ENCODE results near the gene GIPR.
A peak's percentile ranks its signal among the peaks of the same experiment; 100 is the strongest.

The GIPR gene, protein sequence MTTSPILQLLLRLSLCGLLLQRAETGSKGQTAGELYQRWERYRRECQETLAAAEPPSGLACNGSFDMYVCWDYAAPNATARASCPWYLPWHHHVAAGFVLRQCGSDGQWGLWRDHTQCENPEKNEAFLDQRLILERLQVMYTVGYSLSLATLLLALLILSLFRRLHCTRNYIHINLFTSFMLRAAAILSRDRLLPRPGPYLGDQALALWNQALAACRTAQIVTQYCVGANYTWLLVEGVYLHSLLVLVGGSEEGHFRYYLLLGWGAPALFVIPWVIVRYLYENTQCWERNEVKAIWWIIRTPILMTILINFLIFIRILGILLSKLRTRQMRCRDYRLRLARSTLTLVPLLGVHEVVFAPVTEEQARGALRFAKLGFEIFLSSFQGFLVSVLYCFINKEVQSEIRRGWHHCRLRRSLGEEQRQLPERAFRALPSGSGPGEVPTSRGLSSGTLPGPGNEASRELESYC

DNA sequence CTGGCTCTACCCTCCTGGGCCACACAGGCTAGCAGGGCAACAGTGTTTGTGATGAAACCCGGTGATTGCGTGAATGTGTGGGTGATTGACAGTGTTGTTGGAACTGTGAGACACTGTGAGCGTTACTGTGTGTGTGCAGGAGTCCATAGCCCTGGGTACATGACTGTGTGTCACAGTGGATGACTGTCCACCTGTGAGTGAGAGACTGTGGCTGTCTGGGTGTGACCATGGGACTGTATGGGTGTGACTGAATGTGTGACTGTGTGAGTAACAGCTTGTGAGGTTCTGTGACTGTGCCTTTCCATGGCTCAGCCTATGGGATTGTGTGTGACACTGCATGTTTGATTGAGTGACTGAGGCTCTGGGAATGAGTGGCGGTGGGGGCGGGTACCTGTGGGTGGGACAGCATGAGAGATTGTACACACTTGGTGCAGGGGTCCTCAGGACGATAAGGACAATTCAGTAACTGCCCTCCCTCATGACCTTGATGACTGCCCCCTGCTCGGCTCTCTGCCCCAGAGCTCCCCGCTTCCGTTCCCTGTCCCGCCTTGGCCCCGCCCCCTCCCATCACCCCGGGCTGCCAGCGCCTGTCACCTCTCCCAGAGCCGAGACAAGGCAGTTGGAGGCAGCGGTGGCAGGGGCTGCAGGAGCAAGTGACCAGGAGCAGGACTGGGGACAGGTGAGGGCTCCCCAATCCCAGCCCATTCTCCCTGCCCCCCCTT lies at the start of gene GIPR:
Gene GIPR (plus strand): TSS at position 602 of the 722 bp plus-strand sequence. CDS start 1,300 bp downstream, outside the sequence.
- H4K20me1 ChIP-seq (ENCODE audit: control insufficient read depth, insufficient read depth, low read depth, low read length), result no peaks in the 10 kb centered on the region
- H3K4me3 ChIP-seq (ENCODE audit: low read length), result peak within 1 kb of the TSS; percentile 90
- H3K79me2 ChIP-seq (ENCODE audit: control insufficient read depth, low read length), result no peaks in the 10 kb centered on the region
- H3F3A ChIP-seq (ENCODE audit: control insufficient read depth, insufficient read depth), result peaks cover 16% of the 10 kb centered on the region
- no peaks in the 10 kb centered on the region for H3K36me3 ChIP-seq (ENCODE audit: control insufficient read depth, low read length)
- H3K9me2 ChIP-seq (replicated peaks; ENCODE audit: control insufficient read depth, low read length), result no peaks in the 10 kb centered on the region
- H3K4me1 ChIP-seq (ENCODE audit: control insufficient read depth, low read length), result peaks cover 46% of the 10 kb centered on the region
- peak within 1 kb of the TSS; percentile 19; the same call in 1 of the 2 replicates for H3K27ac ChIP-seq (ENCODE audit: low read depth, low read length)
- no peak for TF ChIP-seq EZH2phosphoT487 (IDR thresholded peaks at IDR 0.05; ENCODE audit: borderline replicate concordance, low read length)
- TF ChIP-seq, protein P1, sequence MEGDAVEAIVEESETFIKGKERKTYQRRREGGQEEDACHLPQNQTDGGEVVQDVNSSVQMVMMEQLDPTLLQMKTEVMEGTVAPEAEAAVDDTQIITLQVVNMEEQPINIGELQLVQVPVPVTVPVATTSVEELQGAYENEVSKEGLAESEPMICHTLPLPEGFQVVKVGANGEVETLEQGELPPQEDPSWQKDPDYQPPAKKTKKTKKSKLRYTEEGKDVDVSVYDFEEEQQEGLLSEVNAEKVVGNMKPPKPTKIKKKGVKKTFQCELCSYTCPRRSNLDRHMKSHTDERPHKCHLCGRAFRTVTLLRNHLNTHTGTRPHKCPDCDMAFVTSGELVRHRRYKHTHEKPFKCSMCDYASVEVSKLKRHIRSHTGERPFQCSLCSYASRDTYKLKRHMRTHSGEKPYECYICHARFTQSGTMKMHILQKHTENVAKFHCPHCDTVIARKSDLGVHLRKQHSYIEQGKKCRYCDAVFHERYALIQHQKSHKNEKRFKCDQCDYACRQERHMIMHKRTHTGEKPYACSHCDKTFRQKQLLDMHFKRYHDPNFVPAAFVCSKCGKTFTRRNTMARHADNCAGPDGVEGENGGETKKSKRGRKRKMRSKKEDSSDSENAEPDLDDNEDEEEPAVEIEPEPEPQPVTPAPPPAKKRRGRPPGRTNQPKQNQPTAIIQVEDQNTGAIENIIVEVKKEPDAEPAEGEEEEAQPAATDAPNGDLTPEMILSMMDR (IDR thresholded peaks at IDR 0.05; ENCODE audit: low read depth, low read length, poor library complexity, severe bottlenecking), result no peak
- H3K4me2 ChIP-seq (ENCODE audit: low read length), result peak within 1 kb of the TSS; percentile 99
- H3K9me3 ChIP-seq (ENCODE audit: control insufficient read depth, insufficient read depth, low read length), result no peaks in the 10 kb centered on the region
- peaks cover 5% of the 10 kb centered on the region; the same call in 1 of the 2 replicates for H3K27me3 ChIP-seq (ENCODE audit: control insufficient read depth, low read length)

DNA sequence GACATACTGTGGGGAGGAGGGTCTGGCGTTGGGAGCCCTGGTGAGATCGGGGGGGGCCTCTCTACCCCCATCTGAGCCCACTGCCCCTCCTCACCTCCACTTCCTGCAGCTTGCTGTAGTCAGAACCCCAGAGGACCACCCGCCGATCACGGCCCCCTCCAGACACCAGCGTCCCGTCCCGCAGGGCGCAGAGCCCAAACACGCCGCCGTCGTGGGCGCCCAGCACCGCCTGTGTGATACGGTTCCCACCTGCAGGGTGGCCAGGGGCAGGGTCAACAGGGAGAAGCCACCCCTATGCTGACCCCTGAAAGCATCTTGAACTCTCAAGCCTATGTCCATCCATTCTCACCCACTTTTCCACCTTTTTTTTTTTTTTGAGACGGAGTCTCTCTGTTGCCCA lies 46.6 kb upstream of the GIPR start:
- no peak overlapping the region for H3K4me3 ChIP-seq (ENCODE audit: low read length)
- no peak overlapping the region for H3K27ac ChIP-seq (ENCODE audit: low read depth, low read length)
- H3F3A ChIP-seq (ENCODE audit: control insufficient read depth, insufficient read depth), result no peaks in the 10 kb centered on the region
- no peaks in the 10 kb centered on the region for H3K79me2 ChIP-seq (ENCODE audit: control insufficient read depth, low read length)
- peaks cover 11% of the 10 kb centered on the region; the same call in 1 of the 2 replicates for H3K36me3 ChIP-seq (ENCODE audit: control insufficient read depth, low read length)
- no peak overlapping the region for H3K4me2 ChIP-seq (ENCODE audit: low read length)
- no peaks in the 10 kb centered on the region for H3K27me3 ChIP-seq (ENCODE audit: control insufficient read depth, low read length)
- no peaks in the 10 kb centered on the region for H4K20me1 ChIP-seq (ENCODE audit: control insufficient read depth, insufficient read depth, low read depth, low read length)
- H3K9me2 ChIP-seq (replicated peaks; ENCODE audit: control insufficient read depth, low read length), result no peaks in the 10 kb centered on the region
- H3K9me3 ChIP-seq (ENCODE audit: control insufficient read depth, insufficient read depth, low read length), result no peaks in the 10 kb centered on the region
- peaks cover 3% of the 10 kb centered on the region for H3K4me1 ChIP-seq (ENCODE audit: control insufficient read depth, low read length)
- TF ChIP-seq, protein P1 (IDR thresholded peaks at IDR 0.05; ENCODE audit: low read depth, low read length, poor library complexity, severe bottlenecking), result no peak
- no peak for TF ChIP-seq EZH2phosphoT487 (IDR thresholded peaks at IDR 0.05; ENCODE audit: borderline replicate concordance, low read length)

DNA sequence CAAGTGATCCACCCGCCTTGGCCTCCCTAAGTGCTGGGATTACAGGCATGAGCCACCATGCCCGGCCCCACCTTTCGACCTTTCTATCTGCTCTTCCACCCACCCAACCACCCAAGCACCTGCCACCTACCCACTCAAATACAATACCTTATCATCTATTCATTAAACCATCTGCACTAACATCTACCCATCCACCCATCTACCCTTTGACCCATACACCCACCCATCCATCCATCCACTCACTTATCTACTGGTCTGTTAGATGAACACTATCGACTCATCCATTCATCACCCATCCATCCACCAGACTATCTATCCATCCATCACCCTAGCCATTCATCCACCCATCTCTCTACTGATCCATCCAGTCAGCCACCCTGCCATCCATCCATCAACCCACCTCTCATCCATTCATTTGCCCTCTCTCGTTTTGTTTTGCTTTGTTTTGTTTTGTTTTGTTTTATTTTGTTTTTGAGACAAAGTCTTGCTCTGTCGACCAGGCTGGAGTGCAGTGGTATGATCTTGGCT lies 46.0 kb upstream of the GIPR start:
- Histone ChIP-seq H3K27ac (ENCODE audit: low read depth, low read length) (no peak overlapping the region), H3K4me1 (ENCODE audit: control insufficient read depth, low read length) (no peaks in the 10 kb centered on the region), H3K79me2 (ENCODE audit: control insufficient read depth, low read length) (no peaks in the 10 kb centered on the region), H3K9me3 (ENCODE audit: control insufficient read depth, insufficient read depth, low read length) (no peaks in the 10 kb centered on the region), H3K4me2 (ENCODE audit: low read length) (no peak overlapping the region), H3K27me3 (ENCODE audit: control insufficient read depth, low read length) (no peaks in the 10 kb centered on the region), H4K20me1 (ENCODE audit: control insufficient read depth, insufficient read depth, low read depth, low read length) (no peaks in the 10 kb centered on the region), H3K9me2 (replicated peaks; ENCODE audit: control insufficient read depth, low read length) (no peaks in the 10 kb centered on the region), H3K4me3 (ENCODE audit: low read length) (no peak overlapping the region), H3F3A (ENCODE audit: control insufficient read depth, insufficient read depth) (no peaks in the 10 kb centered on the region), H3K36me3 (ENCODE audit: control insufficient read depth, low read length) (peaks cover 7% of the 10 kb centered on the region; the same call in 1 of the 2 replicates)
- TF ChIP-seq, protein P1 (IDR thresholded peaks at IDR 0.05; ENCODE audit: low read depth, low read length, poor library complexity, severe bottlenecking), result no peak
- no peak for TF ChIP-seq EZH2phosphoT487 (IDR thresholded peaks at IDR 0.05; ENCODE audit: borderline replicate concordance, low read length)

Measured in DOHH2 (cell line).